NB4 (cell line): Measurements from ENCODE around the gene PPP1R37.
A peak's percentile ranks its signal among the peaks of the same experiment; 100 is the strongest.

Source experiments
- DNase-seq: peaks from one replicate; pipeline ENCODE4 v3.0.0; 2010; ENCODE audit warnings: low read depth
- H3K4me3 ChIP-seq: one replicate; pipeline ENCODE4 v1.5.1; 2011; ENCODE audit warnings: mild to moderate bottlenecking, low read depth, low read length, moderate library complexity
- MYC ChIP-seq: IDR thresholded peaks from 2 replicates; pipeline ENCODE4 v1.6.1; 2011; ENCODE audit warnings: low read depth, low read length
- POLR2A ChIP-seq: IDR thresholded peaks from 2 replicates; pipeline ENCODE4 v1.6.1; 2011; ENCODE audit warnings: mild to moderate bottlenecking; ENCODE audit not compliant: insufficient read length; ENCODE audit errors: extremely low read depth
- TF ChIP-seq, protein P1 (sequence below): IDR thresholded peaks from 2 replicates; pipeline ENCODE4 v1.6.1; 2011; ENCODE audit warnings: low read depth, low read length
- TF ChIP-seq, protein P2 (sequence below): IDR thresholded peaks from one replicate; pipeline ENCODE4 v1.5.1; 2012; ENCODE audit warnings: low read depth, low read length

PPP1R37 gene

DNA sequence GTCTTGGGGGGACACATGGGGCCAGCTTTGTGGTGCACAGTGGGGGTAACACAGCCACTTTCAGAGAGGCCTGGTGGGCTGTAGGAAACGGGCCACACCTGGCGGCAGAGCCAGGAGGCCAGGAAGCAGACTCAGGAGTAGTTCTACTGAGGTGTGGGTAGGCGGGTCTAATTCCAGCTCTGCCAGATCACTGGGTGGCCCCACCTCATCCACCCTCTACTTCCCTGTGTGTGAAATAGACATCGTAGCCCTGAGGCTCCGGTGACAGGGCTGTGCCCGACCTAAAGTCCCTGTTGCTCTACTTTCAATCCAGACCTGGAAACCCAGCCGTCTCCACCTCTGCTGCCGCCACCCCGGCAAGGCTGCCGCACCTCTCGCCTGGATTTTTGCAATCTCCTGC lies 63.8 kb downstream of the PPP1R37 start:
- no peak for DNase-seq
- TF ChIP-seq MYC = no peak

DNA sequence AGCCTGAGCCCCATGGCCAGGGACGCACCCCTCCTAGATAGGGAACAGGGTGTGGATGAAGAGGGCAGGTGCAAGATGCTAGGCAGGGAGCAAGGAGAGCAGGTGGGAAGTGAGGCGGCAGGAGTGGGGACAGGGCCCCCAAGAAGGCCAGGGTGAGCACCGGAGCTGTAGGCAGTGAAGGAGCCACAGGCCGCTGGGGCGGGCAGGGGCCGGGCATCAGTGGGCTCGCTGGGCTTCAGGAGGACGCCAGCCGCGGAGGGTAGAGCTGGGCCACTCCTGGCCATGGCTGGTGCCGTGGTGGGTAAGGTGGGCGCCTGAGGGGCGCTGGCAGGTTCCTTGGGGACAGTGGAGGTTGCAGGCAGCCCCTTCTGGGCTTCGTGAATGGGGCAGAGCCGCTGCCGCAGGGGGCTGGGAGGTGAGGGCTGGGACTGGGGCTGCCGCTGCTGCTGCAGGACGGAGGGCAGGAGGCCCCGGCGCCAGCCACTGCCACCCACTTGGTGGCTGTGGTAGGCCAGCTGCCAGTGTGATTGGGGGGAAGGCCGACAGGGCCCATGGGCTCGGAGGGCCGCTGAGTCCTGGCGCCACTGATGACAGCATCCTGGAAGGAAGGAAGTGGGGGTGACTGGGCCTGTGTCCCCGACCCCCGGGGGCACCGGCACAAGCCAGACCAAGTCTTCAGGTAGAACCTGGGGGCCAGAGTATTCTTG lies 65.7 kb downstream of the PPP1R37 start:
- no peak overlapping the region for H3K4me3 ChIP-seq
- no peak for DNase-seq
- TF ChIP-seq, protein P1, sequence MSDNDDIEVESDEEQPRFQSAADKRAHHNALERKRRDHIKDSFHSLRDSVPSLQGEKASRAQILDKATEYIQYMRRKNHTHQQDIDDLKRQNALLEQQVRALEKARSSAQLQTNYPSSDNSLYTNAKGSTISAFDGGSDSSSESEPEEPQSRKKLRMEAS = no peak
- TF ChIP-seq, protein P2, sequence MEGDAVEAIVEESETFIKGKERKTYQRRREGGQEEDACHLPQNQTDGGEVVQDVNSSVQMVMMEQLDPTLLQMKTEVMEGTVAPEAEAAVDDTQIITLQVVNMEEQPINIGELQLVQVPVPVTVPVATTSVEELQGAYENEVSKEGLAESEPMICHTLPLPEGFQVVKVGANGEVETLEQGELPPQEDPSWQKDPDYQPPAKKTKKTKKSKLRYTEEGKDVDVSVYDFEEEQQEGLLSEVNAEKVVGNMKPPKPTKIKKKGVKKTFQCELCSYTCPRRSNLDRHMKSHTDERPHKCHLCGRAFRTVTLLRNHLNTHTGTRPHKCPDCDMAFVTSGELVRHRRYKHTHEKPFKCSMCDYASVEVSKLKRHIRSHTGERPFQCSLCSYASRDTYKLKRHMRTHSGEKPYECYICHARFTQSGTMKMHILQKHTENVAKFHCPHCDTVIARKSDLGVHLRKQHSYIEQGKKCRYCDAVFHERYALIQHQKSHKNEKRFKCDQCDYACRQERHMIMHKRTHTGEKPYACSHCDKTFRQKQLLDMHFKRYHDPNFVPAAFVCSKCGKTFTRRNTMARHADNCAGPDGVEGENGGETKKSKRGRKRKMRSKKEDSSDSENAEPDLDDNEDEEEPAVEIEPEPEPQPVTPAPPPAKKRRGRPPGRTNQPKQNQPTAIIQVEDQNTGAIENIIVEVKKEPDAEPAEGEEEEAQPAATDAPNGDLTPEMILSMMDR = no peak
- TF ChIP-seq POLR2A (no peak), MYC (no peak)

More for the DNA sequence above, 63.8 kb downstream of the PPP1R37 start:
- H3K4me3 ChIP-seq = no peak overlapping the region

DNA sequence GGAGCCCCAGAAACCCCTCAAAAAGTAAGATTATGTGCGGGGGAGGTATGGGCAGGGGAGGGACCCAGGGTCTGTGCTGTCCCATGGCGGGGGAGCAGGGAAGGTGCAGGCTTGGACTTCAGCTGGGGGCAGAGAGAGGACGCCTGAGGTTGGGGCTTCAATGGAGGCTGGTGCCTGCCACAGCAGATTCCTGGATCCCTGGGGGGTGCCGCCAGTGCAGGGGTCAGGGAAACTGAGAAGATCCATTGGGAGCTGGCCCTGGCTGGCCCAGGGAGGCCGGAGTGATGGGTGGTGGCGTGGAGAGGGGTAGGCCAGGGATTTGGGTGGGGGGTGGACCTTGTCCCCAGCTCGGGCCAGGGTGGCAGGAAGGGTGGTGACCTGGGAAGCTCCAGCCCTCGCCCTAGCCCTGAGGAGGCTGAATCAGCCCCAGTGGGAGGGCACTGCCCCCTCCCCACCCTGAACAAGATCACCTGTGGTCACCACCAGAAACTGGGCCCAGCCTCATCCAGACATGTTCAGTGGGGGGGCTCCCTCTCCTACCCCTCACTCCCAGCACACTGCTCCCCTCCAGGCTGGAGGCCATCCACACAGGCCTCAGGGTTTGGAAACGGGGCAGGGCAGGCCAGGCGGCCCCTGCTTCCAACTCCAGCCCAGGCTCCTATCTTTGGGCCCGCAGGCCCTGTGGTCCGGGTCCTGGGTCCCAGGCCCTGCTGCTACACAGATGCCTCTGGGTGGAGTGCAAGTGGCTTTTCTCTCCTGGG lies 66.4 kb downstream of the PPP1R37 start:
- no peak overlapping the region for H3K4me3 ChIP-seq
- no peak for DNase-seq
- no peak for TF ChIP-seq POLR2A
- TF ChIP-seq MYC = no peak
- TF ChIP-seq, protein P2 = no peak
- TF ChIP-seq, protein P1 = no peak

DNA sequence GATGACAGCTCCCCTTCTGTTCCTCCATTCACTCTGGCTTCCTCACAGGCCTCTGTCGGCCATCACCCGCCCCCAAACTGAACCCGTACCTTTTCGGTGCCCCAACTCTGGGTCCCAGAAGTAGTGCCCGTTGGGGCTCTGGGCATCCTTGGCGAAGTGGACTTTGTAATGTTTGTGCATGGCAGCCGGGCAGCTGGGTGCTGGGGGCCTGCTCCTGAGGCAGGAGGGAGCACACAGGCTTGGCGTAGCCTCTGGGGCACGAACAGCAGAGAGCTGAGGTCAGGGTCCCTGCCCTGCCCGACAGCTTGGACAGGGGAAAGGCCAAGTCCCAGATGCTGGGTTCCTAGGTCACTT lies 67.0 kb downstream of the PPP1R37 start:
- H3K4me3 ChIP-seq = no peak overlapping the region
- TF ChIP-seq, protein P1 = no peak
- no peak for TF ChIP-seq POLR2A
- no peak for DNase-seq

DNA sequence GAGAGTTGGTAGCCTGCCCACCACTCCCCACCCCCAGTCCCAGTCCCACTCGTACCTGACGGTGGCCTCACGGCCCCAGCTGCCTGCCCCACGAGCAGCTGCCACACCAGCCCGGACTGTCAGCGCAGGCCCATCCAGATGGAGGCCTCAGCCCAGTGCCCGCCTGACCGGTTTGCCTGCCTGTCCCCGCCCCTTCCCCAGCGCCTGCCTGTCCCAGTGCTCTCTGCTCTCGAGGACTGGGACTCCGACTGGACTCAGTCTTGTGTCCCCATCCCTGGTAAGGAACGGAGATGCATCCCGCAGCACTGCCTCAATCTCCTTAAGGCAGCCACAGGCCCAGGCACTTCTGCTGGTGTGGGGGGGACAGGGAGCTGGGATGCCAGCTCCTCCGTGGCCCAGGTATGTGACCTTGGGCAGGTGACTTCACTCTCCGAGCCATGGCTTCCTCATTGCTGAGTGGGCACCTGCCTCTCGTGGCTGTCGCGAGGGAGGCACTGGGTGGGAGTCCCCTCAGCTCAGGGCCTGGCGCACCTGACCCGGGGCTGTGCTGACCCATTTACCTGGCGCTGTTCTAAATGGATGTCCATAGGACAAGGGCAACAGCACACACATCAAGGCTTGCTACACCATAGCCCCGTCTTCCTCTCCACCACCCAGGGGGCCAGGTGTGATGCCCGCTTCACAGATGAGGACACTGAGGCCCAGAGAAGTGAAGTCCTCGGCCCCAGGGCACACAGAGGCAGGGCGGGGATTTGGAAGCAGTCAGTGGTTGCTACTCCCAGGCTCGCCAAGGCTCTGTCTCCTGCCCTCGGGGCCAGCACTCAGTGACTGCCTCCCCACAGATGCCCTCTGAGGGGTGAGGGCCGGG lies 68.1 kb downstream of the PPP1R37 start, which contains the start of gene NKPD1:
NKPD1 (minus strand) TSS at position 113 of the 868 bp plus-strand sequence. CDS start 832 bp downstream, outside the sequence.
- TF ChIP-seq, protein P1 = no peak
- TF ChIP-seq, protein P2 = no peak
- TF ChIP-seq POLR2A = no peak
- no peak within 1 kb of the TSS for H3K4me3 ChIP-seq
- no peak for DNase-seq

DNA sequence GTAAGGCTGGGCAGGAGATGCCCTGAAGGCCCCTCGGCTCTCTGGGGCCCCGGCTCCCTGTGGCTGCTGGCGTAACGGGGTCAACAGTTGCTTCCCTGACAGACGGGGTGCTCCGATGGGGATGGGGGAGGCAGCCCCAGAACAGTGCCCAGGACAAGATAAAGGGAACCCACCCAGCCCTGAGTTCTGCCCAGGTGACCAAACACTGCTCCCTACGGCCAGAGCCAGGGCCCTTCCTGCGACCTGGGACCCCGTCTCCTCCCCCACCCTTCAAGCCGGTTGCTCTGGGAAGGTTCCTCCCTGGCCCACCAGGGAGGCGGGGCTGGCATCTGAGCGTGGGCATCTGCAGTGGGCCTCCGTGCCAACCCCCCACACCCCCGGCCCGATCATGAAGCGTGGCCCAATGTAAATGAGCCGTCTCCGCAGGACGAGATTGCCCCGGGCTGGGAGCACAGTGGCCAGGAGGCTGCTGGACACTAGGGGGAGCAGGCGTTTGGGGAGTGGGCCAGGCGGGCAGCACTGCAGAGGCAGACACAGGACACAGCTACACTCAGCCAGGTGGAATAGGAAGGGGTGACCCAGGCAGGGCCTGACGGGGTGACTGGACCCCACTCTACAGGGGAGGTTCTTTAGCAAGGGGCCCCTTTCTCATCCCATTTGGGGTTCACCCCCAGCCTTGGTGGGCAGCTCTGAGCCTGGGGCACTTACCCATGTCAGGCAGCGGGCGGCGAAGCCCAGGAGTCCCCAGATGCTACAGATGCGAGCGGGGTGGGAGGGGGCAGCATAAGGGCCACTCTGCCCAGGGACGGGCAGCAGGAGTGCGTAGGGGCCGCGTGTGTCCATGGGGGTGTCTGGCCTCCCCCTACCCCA lies 69.0 kb downstream of the PPP1R37 start:
- no peak for DNase-seq
- TF ChIP-seq MYC (no peak), POLR2A (no peak)
- TF ChIP-seq, protein P2 = peak; percentile 28
- TF ChIP-seq, protein P1 = no peak
- H3K4me3 ChIP-seq = no peak overlapping the region
